Mononuclear cell (primary cell): Measurements from ENCODE around the gene ZNF426. TPM values are rescaled to one million over a fixed set of nuclear protein-coding genes. Genes with fewer than 3 reads are reported as not detected.
"Not testable (repeated sequence)": the region's sequence is repeated elsewhere in the genome, so short reads cannot be mapped to it uniquely, and the experiment has no call there.

Source experiments
- H3K27me3 ChIP-seq: 2 replicates; pipeline ENCODE4 v1.6.0; 2011; ENCODE audit warnings: low read length, control low read depth; ENCODE audit not compliant: insufficient read depth
- H3K4me1 ChIP-seq: 2 replicates; pipeline ENCODE4 v1.5.1; 2011; ENCODE audit warnings: mild to moderate bottlenecking, low read length, control low read depth; ENCODE audit not compliant: insufficient read depth
- H3K4me3 ChIP-seq: 2 replicates; pipeline ENCODE4 v1.5.1; 2011; ENCODE audit warnings: mild to moderate bottlenecking, low read length, moderate library complexity
- H3K9me3 ChIP-seq: 2 replicates; pipeline ENCODE4 v1.5.1; 2011; ENCODE audit warnings: low read depth, mild to moderate bottlenecking, control low read depth, low read length
- total RNA-seq: library from RNA; depleted of rRNA; stranded (reverse); fragments of >200 nt; gene quantifications from one replicate; pipeline ENCODE4 v1.2.3, GENCODE V29; 2012

ZNF426 gene
- 16.7 TPM for total RNA-seq

- Histone ChIP-seq H3K4me3 (peak within 1 kb of the TSS; percentile 82), H3K27me3 (no peaks in the 10 kb centered on the region), H3K4me1 (peaks cover 17% of the 10 kb centered on the region), H3K9me3 (peaks cover 5% of the 10 kb centered on the region)
Observed at GRCh38 chr19:9538183-9539058, at the start of gene ZNF426. Gene ZNF426, minus strand, starts transcription at chr19:9538645. Its CDS starts 2,413 bp downstream, at chr19:9536232.

- H3K4me1 ChIP-seq: peaks cover 19% of the 10 kb centered on the region
- H3K4me3 ChIP-seq: no peak overlapping the region
- H3K9me3 ChIP-seq: no peaks in the 10 kb centered on the region
- H3K27me3 ChIP-seq: no peaks in the 10 kb centered on the region
Observed at GRCh38 chr19:9586764-9587163, 48.3 kb upstream of the ZNF426 start.

- Histone ChIP-seq H3K4me3 (peak within 1 kb of the TSS; percentile 95), H3K27me3 (no peaks in the 10 kb centered on the region), H3K9me3 (no peaks in the 10 kb centered on the region), H3K4me1 (peaks cover 19% of the 10 kb centered on the region)
Observed at GRCh38 chr19:9584073-9584833, 45.8 kb upstream of the ZNF426 start, which contains the start of gene ZNF121. Gene ZNF121, minus strand, starts transcription at chr19:9584504. Its CDS starts 16,407 bp downstream, at chr19:9568097.

- not testable (repeated sequence) for H3K27me3 ChIP-seq, H3K9me3 ChIP-seq, H3K4me3 ChIP-seq
- H3K4me1 ChIP-seq: peaks cover 19% of the 10 kb centered on the region
Observed at GRCh38 chr19:9582081-9582725, 43.8 kb upstream of the ZNF426 start.

- H3K9me3 ChIP-seq: peaks cover 17% of the 10 kb centered on the region
- no peaks in the 10 kb centered on the region for H3K27me3 ChIP-seq
- no peak overlapping the region for H3K4me3 ChIP-seq
- peaks cover 19% of the 10 kb centered on the region for H3K4me1 ChIP-seq
Observed at GRCh38 chr19:9580728-9581127, 42.3 kb upstream of the ZNF426 start.

GRCh38 chr19:9570255-9570654 is 31.8 kb upstream of the ZNF426 start:
- Histone ChIP-seq H3K4me3 (no peak overlapping the region), H3K9me3 (peaks cover 91% of the 10 kb centered on the region), H3K27me3 (no peaks in the 10 kb centered on the region), H3K4me1 (no peaks in the 10 kb centered on the region)

- Histone ChIP-seq H3K4me1 (no peaks in the 10 kb centered on the region), H3K4me3 (no peak overlapping the region), H3K27me3 (no peaks in the 10 kb centered on the region), H3K9me3 (peaks cover 93% of the 10 kb centered on the region)
Observed at GRCh38 chr19:9566729-9567128, 28.3 kb upstream of the ZNF426 start.

GRCh38 chr19:9565900-9566705 is 27.7 kb upstream of the ZNF426 start:
- Histone ChIP-seq H3K4me1 (no peaks in the 10 kb centered on the region), H3K27me3 (no peaks in the 10 kb centered on the region), H3K9me3 (peaks cover 91% of the 10 kb centered on the region), H3K4me3 (no peak overlapping the region)

GRCh38 chr19:9552536-9553274 is 14.3 kb upstream of the ZNF426 start:
- Histone ChIP-seq H3K4me1 (no peaks in the 10 kb centered on the region), H3K4me3 (no peak overlapping the region), H3K27me3 (no peaks in the 10 kb centered on the region), H3K9me3 (peaks cover 20% of the 10 kb centered on the region)

- Histone ChIP-seq H3K4me3 (no peak overlapping the region), H3K9me3 (no peaks in the 10 kb centered on the region), H3K4me1 (no peaks in the 10 kb centered on the region), H3K27me3 (no peaks in the 10 kb centered on the region)
Observed at GRCh38 chr19:9547870-9548269, 9.4 kb upstream of the ZNF426 start.

GRCh38 chr19:9541281-9541680 is 2.8 kb upstream of the ZNF426 start:
- not testable (repeated sequence) for H3K9me3 ChIP-seq, H3K27me3 ChIP-seq, H3K4me3 ChIP-seq
- H3K4me1 ChIP-seq: peaks cover 17% of the 10 kb centered on the region

- H3K4me3 ChIP-seq, H3K9me3 ChIP-seq, H3K27me3 ChIP-seq: not testable (repeated sequence)
- H3K4me1 ChIP-seq: peaks cover 17% of the 10 kb centered on the region
Observed at GRCh38 chr19:9539921-9540320, 1.5 kb upstream of the ZNF426 start.

GRCh38 chr19:9539201-9539600 is 756 bp upstream of the ZNF426 start:
- H3K9me3 ChIP-seq, H3K4me3 ChIP-seq, H3K27me3 ChIP-seq: not testable (repeated sequence)
- H3K4me1 ChIP-seq: peaks cover 17% of the 10 kb centered on the region

GRCh38 chr19:9535934-9536333 is 2.5 kb downstream of the ZNF426 start:
- Histone ChIP-seq H3K4me1 (peaks cover 17% of the 10 kb centered on the region), H3K4me3 (no peak overlapping the region), H3K27me3 (no peaks in the 10 kb centered on the region), H3K9me3 (peaks cover 15% of the 10 kb centered on the region)
